PFSK-1 (cell line): Measurements from ENCODE around the gene EYA2.

ENCODE experiments used
- POLR2AphosphoS5 ChIP-seq: IDR thresholded peaks from 2 replicates; pipeline ENCODE4 v1.6.1; 2012; ENCODE audit warnings: low read depth, mild to moderate bottlenecking, control low read depth, low read length, moderate library complexity
- SIN3A ChIP-seq: IDR thresholded peaks from 2 replicates; pipeline ENCODE4 v1.6.1; 2012; ENCODE audit warnings: mild to moderate bottlenecking, low read length, moderate library complexity, borderline replicate concordance; ENCODE audit not compliant: insufficient read depth
- TAF1 ChIP-seq: IDR thresholded peaks from 2 replicates; pipeline ENCODE4 v1.6.1; 2012; ENCODE audit warnings: low read length, control low read depth, borderline replicate concordance; ENCODE audit not compliant: insufficient read depth
- TF ChIP-seq, protein P1 (sequence below), 2 experiments: IDR thresholded peaks; 2 replicates each; pipeline versions ENCODE4 v1.6.1 to v1.8.0; 2011 to 2012; ENCODE audit warnings: low read depth in 2 of 2, low read length in 2 of 2, control low read depth in 1 of 2, inconsistent platforms in 1 of 2, mild to moderate bottlenecking in 1 of 2, moderate library complexity in 1 of 2; ENCODE audit not compliant: insufficient read depth in 1 of 2

DNA sequence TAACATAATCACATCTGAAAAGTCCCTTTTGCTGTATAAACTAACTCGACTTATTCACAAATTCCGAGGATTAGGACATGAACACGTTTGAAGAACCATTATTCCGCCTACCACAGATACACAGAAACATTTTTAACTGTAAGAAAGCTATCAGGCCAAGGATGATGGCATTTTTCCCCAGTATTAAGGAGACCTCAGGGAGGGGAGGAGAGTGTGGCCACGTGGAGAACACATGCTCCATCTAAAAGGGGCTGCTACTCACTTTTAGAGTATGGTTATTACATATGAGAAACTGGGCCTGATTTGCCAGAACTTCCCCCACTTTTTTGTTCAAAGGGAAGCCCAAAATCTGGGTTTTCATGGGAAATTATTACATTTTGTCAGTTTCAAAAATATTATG, 153.4 kb downstream of the EYA2 start:
- TF ChIP-seq, protein P1, sequence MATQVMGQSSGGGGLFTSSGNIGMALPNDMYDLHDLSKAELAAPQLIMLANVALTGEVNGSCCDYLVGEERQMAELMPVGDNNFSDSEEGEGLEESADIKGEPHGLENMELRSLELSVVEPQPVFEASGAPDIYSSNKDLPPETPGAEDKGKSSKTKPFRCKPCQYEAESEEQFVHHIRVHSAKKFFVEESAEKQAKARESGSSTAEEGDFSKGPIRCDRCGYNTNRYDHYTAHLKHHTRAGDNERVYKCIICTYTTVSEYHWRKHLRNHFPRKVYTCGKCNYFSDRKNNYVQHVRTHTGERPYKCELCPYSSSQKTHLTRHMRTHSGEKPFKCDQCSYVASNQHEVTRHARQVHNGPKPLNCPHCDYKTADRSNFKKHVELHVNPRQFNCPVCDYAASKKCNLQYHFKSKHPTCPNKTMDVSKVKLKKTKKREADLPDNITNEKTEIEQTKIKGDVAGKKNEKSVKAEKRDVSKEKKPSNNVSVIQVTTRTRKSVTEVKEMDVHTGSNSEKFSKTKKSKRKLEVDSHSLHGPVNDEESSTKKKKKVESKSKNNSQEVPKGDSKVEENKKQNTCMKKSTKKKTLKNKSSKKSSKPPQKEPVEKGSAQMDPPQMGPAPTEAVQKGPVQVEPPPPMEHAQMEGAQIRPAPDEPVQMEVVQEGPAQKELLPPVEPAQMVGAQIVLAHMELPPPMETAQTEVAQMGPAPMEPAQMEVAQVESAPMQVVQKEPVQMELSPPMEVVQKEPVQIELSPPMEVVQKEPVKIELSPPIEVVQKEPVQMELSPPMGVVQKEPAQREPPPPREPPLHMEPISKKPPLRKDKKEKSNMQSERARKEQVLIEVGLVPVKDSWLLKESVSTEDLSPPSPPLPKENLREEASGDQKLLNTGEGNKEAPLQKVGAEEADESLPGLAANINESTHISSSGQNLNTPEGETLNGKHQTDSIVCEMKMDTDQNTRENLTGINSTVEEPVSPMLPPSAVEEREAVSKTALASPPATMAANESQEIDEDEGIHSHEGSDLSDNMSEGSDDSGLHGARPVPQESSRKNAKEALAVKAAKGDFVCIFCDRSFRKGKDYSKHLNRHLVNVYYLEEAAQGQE (IDR thresholded peaks at IDR 0.05; ENCODE audit: insufficient read depth in 1 of 2, low read depth in 2 of 2, low read length in 2 of 2) = no peak
- TF ChIP-seq POLR2AphosphoS5 (no peak), SIN3A (no peak), TAF1 (no peak)
